ENCODE measurements around the gene ZNF74. TPM values are rescaled to one million over a fixed set of nuclear protein-coding genes. Genes with fewer than 3 reads are reported as not detected.

Gene ZNF74
- total RNA-seq, 1 donor from 2014 or later, result 20.4 TPM

DNA sequence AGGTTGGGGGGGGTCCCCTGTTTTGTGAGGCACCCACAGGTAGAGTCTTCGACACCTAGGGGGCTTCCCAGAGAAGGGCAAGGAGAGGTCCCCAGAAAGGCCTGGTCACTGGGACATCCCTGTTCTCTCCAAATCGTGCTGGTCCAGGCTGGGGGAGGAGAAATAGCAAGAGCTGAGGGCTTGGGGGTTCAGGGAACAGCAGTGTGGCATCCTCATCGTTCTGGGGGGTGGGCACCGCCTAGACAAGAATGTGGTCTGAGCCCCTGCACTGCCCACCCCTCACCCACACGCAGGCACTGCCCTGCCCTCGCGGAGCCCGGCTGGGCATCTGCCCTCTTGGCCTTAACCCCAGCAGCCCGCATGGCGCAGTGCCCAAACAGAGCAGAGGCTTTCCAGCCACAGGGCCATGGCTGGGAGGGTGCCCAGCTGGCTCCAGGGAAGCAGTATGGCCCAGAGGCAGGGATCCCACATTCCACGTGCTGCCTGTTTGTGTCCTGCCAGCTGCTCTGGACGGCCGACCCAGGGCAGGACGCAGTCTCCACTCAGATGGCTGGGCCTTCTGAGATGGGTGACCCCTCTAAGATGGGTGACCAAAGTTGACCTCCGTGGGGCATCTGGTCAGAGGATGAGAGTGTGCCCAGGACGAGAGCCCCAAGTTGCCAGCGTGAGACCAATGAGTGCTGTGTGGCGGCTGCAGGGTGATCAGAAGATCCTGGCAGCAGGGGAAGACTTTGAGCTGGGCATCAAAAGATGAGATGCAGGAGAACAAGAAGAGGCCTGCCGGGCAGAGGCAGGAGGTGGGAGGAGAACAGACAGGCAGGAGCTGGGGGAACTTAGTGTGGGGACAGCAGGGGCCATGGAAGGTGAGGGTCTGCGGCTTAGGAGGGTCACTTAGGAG, 29.3 kb downstream of the ZNF74 start:
- Mint-ChIP-seq H3K9me3 (ENCODE audit: unreplicated experiment) (no peaks in the 10 kb centered on the region), H3K36me3 (ENCODE audit: unreplicated experiment) (peaks cover 19% of the 10 kb centered on the region), H3K4me1 (ENCODE audit: unreplicated experiment) (peaks cover 11% of the 10 kb centered on the region), H3K27me3 (ENCODE audit: unreplicated experiment) (no peaks in the 10 kb centered on the region), H3K27ac (ENCODE audit: unreplicated experiment) (no peak overlapping the region), H3K4me3 (ENCODE audit: unreplicated experiment) (no peak overlapping the region)
- no peak for DNase-seq (ENCODE audit: extremely low spot score, unreplicated experiment)
- TF ChIP-seq, protein P1, sequence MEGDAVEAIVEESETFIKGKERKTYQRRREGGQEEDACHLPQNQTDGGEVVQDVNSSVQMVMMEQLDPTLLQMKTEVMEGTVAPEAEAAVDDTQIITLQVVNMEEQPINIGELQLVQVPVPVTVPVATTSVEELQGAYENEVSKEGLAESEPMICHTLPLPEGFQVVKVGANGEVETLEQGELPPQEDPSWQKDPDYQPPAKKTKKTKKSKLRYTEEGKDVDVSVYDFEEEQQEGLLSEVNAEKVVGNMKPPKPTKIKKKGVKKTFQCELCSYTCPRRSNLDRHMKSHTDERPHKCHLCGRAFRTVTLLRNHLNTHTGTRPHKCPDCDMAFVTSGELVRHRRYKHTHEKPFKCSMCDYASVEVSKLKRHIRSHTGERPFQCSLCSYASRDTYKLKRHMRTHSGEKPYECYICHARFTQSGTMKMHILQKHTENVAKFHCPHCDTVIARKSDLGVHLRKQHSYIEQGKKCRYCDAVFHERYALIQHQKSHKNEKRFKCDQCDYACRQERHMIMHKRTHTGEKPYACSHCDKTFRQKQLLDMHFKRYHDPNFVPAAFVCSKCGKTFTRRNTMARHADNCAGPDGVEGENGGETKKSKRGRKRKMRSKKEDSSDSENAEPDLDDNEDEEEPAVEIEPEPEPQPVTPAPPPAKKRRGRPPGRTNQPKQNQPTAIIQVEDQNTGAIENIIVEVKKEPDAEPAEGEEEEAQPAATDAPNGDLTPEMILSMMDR (IDR thresholded peaks at IDR 0.05), result no peak

DNA sequence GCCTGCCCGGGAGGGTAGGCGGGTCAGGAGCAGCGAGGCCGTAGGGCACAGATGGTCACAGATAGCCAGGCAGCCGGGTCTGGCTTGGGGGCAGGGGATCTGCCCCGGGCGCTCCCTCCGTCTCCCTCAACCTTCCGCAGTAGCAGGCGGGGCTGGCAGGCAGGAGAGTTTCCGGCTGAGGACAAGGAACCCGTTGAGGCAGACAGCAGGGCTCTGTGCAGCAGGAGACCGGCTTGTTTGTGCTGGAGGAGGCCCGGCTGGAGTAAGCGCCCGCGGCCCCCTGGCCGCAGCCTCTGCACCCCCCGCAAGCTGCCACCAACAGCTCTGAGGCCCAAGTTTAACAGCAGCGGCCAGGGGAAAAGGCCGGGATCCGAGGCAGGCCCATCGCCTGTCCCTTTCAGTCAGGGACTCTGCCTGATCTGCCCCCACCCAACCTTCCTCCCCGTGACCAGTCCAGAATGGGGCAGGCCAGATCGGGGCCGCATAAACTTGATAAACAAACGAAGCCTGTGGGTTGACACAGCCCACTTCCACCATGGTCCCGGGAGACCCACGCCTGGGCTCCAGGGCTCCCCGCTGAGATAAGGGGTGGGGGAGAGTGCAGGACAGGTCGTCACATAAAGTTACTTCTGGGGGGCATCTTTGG, 30.1 kb downstream of the ZNF74 start:
- H3K27ac Mint-ChIP-seq (ENCODE audit: unreplicated experiment), result no peak overlapping the region
- peaks cover 6% of the 10 kb centered on the region for H3K4me1 Mint-ChIP-seq (ENCODE audit: unreplicated experiment)
- no peak overlapping the region for H3K4me3 Mint-ChIP-seq (ENCODE audit: unreplicated experiment)
- H3K9me3 Mint-ChIP-seq (ENCODE audit: unreplicated experiment), result no peaks in the 10 kb centered on the region
- no peak for DNase-seq (ENCODE audit: extremely low spot score, unreplicated experiment)
- peaks cover 24% of the 10 kb centered on the region for H3K36me3 Mint-ChIP-seq (ENCODE audit: unreplicated experiment)
- TF ChIP-seq, protein P1 (IDR thresholded peaks at IDR 0.05), result no peak
- H3K27me3 Mint-ChIP-seq (ENCODE audit: unreplicated experiment), result no peaks in the 10 kb centered on the region

DNA sequence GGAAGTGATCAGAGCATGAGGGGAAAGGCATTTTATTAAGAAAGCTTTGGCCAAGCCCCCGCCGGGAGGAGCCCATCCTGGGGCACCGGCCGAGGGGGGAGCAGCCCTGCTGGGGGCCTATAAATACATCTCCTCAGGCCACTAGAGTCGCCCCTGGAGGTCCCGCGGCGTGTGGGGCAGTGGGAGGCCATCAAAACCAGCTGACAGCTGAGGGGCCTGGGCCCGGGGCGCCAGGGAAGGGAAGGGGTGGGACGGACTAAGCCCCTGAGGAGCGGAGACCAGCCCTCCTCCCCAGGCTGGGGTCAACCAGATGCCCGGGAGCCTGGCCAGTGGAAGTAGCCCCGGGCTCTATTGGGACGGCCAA, 30.6 kb downstream of the ZNF74 start:
- Mint-ChIP-seq H3K4me1 (ENCODE audit: unreplicated experiment) (peaks cover 5% of the 10 kb centered on the region), H3K9me3 (ENCODE audit: unreplicated experiment) (no peaks in the 10 kb centered on the region), H3K27ac (ENCODE audit: unreplicated experiment) (peak overlapping the region; percentile 31), H3K27me3 (ENCODE audit: unreplicated experiment) (no peaks in the 10 kb centered on the region), H3K4me3 (ENCODE audit: unreplicated experiment) (no peak overlapping the region), H3K36me3 (ENCODE audit: unreplicated experiment) (peaks cover 25% of the 10 kb centered on the region)
- TF ChIP-seq, protein P1 (IDR thresholded peaks at IDR 0.05), result no peak
- no peak for DNase-seq (ENCODE audit: extremely low spot score, unreplicated experiment)

DNA sequence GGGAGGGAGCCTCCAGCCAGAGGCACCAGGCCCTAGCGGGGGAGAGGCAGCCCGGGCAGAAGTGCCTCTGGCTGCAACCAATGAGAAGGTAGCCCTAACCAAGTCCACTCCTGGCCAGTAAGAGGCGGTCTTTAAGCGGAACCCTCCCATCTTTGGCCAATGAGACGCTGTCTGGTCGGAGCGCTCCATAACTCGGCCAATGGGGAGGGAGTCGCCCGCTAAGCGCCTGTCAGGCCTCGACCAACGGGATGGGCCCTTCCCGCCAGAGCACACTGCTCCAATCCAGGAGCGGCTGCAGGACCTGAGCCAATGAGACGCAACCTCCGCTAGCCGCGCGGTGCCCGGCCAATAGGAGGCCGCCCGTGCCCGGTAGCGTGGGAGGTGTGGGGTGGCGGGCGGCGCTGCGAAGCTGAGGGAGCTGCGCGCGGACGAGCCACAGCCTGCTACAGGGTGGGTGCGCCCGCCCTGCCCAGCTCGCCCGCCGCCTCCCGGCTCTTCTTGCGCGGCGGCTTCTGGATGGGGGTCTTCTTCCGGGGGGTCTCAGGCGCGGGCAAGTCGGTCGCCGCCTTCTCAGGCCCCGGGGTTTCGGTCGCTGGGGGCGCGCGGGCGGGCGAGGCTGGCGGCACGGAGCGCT, 31.1 kb downstream of the ZNF74 start:
- Mint-ChIP-seq H3K9me3 (ENCODE audit: unreplicated experiment) (no peaks in the 10 kb centered on the region), H3K27ac (ENCODE audit: unreplicated experiment) (peak overlapping the region; percentile 31), H3K4me1 (ENCODE audit: unreplicated experiment) (peaks cover 5% of the 10 kb centered on the region), H3K4me3 (ENCODE audit: unreplicated experiment) (no peak overlapping the region), H3K36me3 (ENCODE audit: unreplicated experiment) (peaks cover 25% of the 10 kb centered on the region), H3K27me3 (ENCODE audit: unreplicated experiment) (no peaks in the 10 kb centered on the region)
- DNase-seq (ENCODE audit: extremely low spot score, unreplicated experiment), result no peak
- TF ChIP-seq, protein P1 (IDR thresholded peaks at IDR 0.05), result no peak
